GM19468 (cell line): ENCODE results near the gene IRF1.
"Not testable (repeated sequence)": the region's sequence is repeated elsewhere in the genome, so short reads cannot be mapped to it uniquely, and the experiment has no call there.

Experiments
- ATAC-seq: cut with Tn5 transposase; IDR thresholded peaks from one replicate; pipeline ENCODE4 v1.9.1; 2021; ENCODE audit warnings: mild to moderate bottlenecking, moderate library complexity, moderate number of reproducible peaks; ENCODE audit not compliant: unreplicated experiment; ENCODE audit errors: extremely low read depth

The IRF1 gene

GRCh38 chr5:132487841-132488555, 2.6 kb downstream of the IRF1 start:
- ATAC-seq, result no peak

GRCh38 chr5:132487095-132487428, 3.5 kb downstream of the IRF1 start:
- ATAC-seq, result no peak

GRCh38 chr5:132486318-132487094, 4.1 kb downstream of the IRF1 start:
- ATAC-seq, result no peak

- ATAC-seq, result no peak
Observed at GRCh38 chr5:132485641-132486317, 4.8 kb downstream of the IRF1 start.

- ATAC-seq, result not testable (repeated sequence)
Observed at GRCh38 chr5:132484876-132485640, 5.5 kb downstream of the IRF1 start.

GRCh38 chr5:132484391-132484725, 6.2 kb downstream of the IRF1 start:
- ATAC-seq, result no peak

GRCh38 chr5:132483661-132484390, 6.7 kb downstream of the IRF1 start:
- ATAC-seq, result no peak

- no peak for ATAC-seq
Observed at GRCh38 chr5:132483101-132483500, 7.5 kb downstream of the IRF1 start.

- ATAC-seq, result no peak
Observed at GRCh38 chr5:132481596-132482211, 8.9 kb downstream of the IRF1 start.

- ATAC-seq, result no peak
Observed at GRCh38 chr5:132480893-132481595, 9.5 kb downstream of the IRF1 start.

GRCh38 chr5:132480546-132480892, 10.1 kb downstream of the IRF1 start:
- ATAC-seq, result no peak

GRCh38 chr5:132480042-132480441, 10.5 kb downstream of the IRF1 start:
- no peak for ATAC-seq

- no peak for ATAC-seq
Observed at GRCh38 chr5:132479111-132479951, 11.2 kb downstream of the IRF1 start.

- no peak for ATAC-seq
Observed at GRCh38 chr5:132478366-132478871, 12.2 kb downstream of the IRF1 start.

GRCh38 chr5:132477784-132478365, 12.7 kb downstream of the IRF1 start:
- no peak for ATAC-seq

GRCh38 chr5:132476876-132477781, 13.4 kb downstream of the IRF1 start:
- ATAC-seq, result no peak
